ENCODE data around the gene MNT.

DNA sequence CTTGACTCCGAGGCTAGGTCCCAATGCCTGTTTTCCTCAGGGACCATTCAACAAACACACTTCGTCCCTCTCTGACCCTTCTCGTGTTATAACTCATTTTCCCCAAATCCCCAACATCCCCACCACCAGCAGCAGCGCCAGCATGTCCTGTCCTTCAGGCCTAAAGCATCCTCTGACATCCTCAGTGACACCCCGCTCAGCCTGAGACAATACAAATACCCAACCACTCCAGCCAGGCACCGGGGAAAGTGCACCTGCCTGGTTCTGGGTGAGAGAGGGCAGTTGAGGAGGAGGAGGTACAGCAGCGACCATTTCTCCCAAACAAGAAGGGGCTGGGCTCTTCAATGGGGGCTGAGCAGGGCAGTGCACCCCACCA lies 4.7 kb downstream of the MNT start:
- no peak for TF ChIP-seq GATA2 (IDR thresholded peaks at IDR 0.05; ENCODE audit: low read depth, low read length)
- TF ChIP-seq GATA3 (IDR thresholded peaks at IDR 0.05; ENCODE audit: low read depth, low read length): no peak

All from SH-SY5Y (cell line).